ENCODE results near the gene WNK2.

DNA sequence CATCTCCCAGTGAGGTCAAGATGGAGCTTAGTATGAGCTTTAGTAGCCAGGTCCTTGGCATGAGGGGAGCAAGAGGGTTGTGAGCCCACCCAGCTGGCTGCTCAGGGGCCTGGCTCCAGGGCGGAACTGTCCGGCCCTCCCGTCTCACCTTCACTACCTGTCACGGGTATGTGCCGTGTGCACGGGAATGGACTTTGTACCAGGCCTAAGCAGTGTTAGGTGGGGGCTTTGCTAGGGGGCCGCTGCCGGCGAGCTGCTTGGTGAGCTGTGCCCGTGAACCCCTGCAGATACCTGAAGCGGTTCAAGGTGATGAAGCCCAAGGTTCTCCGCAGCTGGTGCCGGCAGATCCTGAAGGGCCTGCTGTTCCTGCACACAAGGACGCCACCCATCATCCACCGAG, 46.7 kb downstream of the WNK2 start:
- TF ChIP-seq, protein P1, sequence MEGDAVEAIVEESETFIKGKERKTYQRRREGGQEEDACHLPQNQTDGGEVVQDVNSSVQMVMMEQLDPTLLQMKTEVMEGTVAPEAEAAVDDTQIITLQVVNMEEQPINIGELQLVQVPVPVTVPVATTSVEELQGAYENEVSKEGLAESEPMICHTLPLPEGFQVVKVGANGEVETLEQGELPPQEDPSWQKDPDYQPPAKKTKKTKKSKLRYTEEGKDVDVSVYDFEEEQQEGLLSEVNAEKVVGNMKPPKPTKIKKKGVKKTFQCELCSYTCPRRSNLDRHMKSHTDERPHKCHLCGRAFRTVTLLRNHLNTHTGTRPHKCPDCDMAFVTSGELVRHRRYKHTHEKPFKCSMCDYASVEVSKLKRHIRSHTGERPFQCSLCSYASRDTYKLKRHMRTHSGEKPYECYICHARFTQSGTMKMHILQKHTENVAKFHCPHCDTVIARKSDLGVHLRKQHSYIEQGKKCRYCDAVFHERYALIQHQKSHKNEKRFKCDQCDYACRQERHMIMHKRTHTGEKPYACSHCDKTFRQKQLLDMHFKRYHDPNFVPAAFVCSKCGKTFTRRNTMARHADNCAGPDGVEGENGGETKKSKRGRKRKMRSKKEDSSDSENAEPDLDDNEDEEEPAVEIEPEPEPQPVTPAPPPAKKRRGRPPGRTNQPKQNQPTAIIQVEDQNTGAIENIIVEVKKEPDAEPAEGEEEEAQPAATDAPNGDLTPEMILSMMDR (IDR thresholded peaks at IDR 0.05): no peak
- no peak for TF ChIP-seq POLR2A (IDR thresholded peaks at IDR 0.05)

Data from adrenal gland (tissue), 5 donors.